A549 (cell line): Measurements from ENCODE around the gene SIRT1. TPM values are rescaled to one million over a fixed set of nuclear protein-coding genes. Genes with fewer than 3 reads are reported as not detected.

Experiments used
- ATAC-seq, 2 experiments: fragments of 200-7000 bp in 1 of 2; fragments of >200 bp in 1 of 2; cut with Nextera tagmentation in 1 of 2; cut with Tn5 transposase in 1 of 2; 3 replicates each; pipeline versions ENCODE4 v1.8.0 to v1.9.1; 2018 to 2020; ENCODE audit warnings: mild to moderate bottlenecking in 1 of 2, moderate library complexity in 1 of 2
- CTCF ChIA-PET: fragments of 300-600 bp; sonication (Branson Sonifier 250); formaldehyde crosslinking; extraction: SDS; loops from one replicate; lab custom pipeline; 2021; ENCODE audit warnings: antibody characterized with exemption, inconsistent platforms; lab: Yijun Ruan, JAX
- POLR2A ChIA-PET: fragments of 350-600 bp; formaldehyde crosslinking; extraction: SDS; loops from one replicate; lab custom pipeline; 2021; ENCODE audit warnings: antibody characterized with exemption, inconsistent platforms; lab: Yijun Ruan, JAX
- DNase-seq, 2 experiments: peaks; one replicate each; pipeline versions ENCODE4 v3.0.0 to v3.0.0-alpha.2; 2011 to 2016; ENCODE audit warnings: low read depth in 1 of 2, low spot score in 1 of 2
- FAIRE-seq: peaks from 2 replicates; lab custom pipeline; 2011; peaks lifted over from hg19 to GRCh38; lab: Jason Lieb, UNC
- H3K27ac ChIP-seq, 2 experiments: fragments of >200 bp; sonication (Bioruptor Twin); formaldehyde crosslinking; 3 replicates each; pipeline ENCODE4 v1.5.1; 2016 to 2017
- H3K4me1 ChIP-seq: fragments of >200 bp; sonication (Bioruptor Twin); formaldehyde crosslinking; 3 replicates; pipeline ENCODE4 v1.6.1; 2016
- H3K4me2 ChIP-seq: fragments of >200 bp; sonication (Bioruptor Twin); formaldehyde crosslinking; 3 replicates; pipeline ENCODE4 v1.6.1; 2016
- H3K4me3 ChIP-seq: fragments of >200 bp; sonication (Bioruptor Twin); formaldehyde crosslinking; 3 replicates; pipeline ENCODE4 v1.5.1; 2016
- H3K9me3 ChIP-seq: fragments of >200 bp; sonication (Bioruptor Twin); formaldehyde crosslinking; 3 replicates; pipeline ENCODE4 v1.6.1; 2016
- BHLHE40 ChIP-seq: IDR thresholded peaks from 2 replicates; pipeline ENCODE4 v1.6.1; 2012; ENCODE audit warnings: low read depth, low read length, inconsistent platforms
- CBX2 ChIP-seq: fragments of 200-600 bp; sonication (generic); IDR thresholded peaks from 2 replicates; pipeline ENCODE4 v1.6.1; 2016; ENCODE audit warnings: low read depth, mild to moderate bottlenecking, borderline replicate concordance
- ESRRA ChIP-seq: fragments of 150-350 bp; IDR thresholded peaks from 2 replicates; pipeline ENCODE4 v1.6.1; 2014; ENCODE audit warnings: mild to moderate bottlenecking, low read length, borderline replicate concordance
- FOSB ChIP-seq: fragments of 250-450 bp; sonication (Bioruptor Pico); IDR thresholded peaks from 2 replicates; pipeline ENCODE4 v1.5.0; 2020; ENCODE audit warnings: mild to moderate bottlenecking, moderate library complexity
- FOSL2 ChIP-seq, 2 experiments: fragments of 450-650 bp in 1 of 2; fragments of >200 bp in 1 of 2; sonication (Bioruptor Twin) in 1 of 2; formaldehyde crosslinking; IDR thresholded peaks; 2 replicates each; pipeline versions ENCODE4 v1.5.0 to v1.6.1; 2016 to 2020; ENCODE audit warnings: mild to moderate bottlenecking in 1 of 2, moderate library complexity in 1 of 2
- HDAC2 ChIP-seq: fragments of 200-600 bp; sonication (generic); IDR thresholded peaks from 2 replicates; pipeline ENCODE4 v1.6.1; 2016
- HOXA7 ChIP-seq: fragments of 250-450 bp; sonication (Bioruptor Pico); IDR thresholded peaks from 2 replicates; pipeline ENCODE4 v1.5.0; 2020; ENCODE audit warnings: mild to moderate bottlenecking, moderate library complexity
- HOXB5 ChIP-seq: fragments of 250-450 bp; sonication (Bioruptor Pico); IDR thresholded peaks from 2 replicates; pipeline ENCODE4 v1.5.0; 2020; ENCODE audit warnings: mild to moderate bottlenecking, moderate library complexity
- JUNB ChIP-seq: fragments of >200 bp; sonication (Bioruptor Twin); formaldehyde crosslinking; IDR thresholded peaks from 2 replicates; pipeline ENCODE4 v1.6.1; 2016
- MAFK ChIP-seq: fragments of 450-650 bp; IDR thresholded peaks from 2 replicates; pipeline ENCODE4 v1.6.1; 2014; ENCODE audit not compliant: partially characterized antibody
- MYC ChIP-seq: IDR thresholded peaks from 2 replicates; pipeline ENCODE4 v1.6.1; 2012; ENCODE audit warnings: mild to moderate bottlenecking, inconsistent platforms, low read length, improper control_type of control experiment, borderline replicate concordance
- NR3C1 ChIP-seq: fragments of >200 bp; sonication (Bioruptor Twin); formaldehyde crosslinking; IDR thresholded peaks from 3 replicates; pipeline ENCODE4 v1.6.1; 2017
- PHF8 ChIP-seq: fragments of 200-600 bp; sonication (generic); IDR thresholded peaks from 2 replicates; pipeline ENCODE4 v1.6.1; 2016; ENCODE audit warnings: low read depth, mild to moderate bottlenecking, antibody characterized with exemption, moderate library complexity, borderline replicate concordance
- POLR2AphosphoS2 ChIP-seq: conservative IDR thresholded peaks from 2 replicates; pipeline ENCODE4 v1.6.1; 2012; ENCODE audit warnings: low read length, improper control_type of control experiment, inconsistent platforms
- RARB ChIP-seq: fragments of 250-450 bp; sonication (Bioruptor Pico); IDR thresholded peaks from 2 replicates; pipeline ENCODE4 v1.8.0; 2021; ENCODE audit warnings: mild to moderate bottlenecking, moderate library complexity
- RFX5 ChIP-seq: fragments of 450-650 bp; IDR thresholded peaks from 2 replicates; pipeline ENCODE4 v1.7.1; 2014; ENCODE audit warnings: antibody characterized with exemption, mild to moderate bottlenecking, moderate library complexity
- ZFP36 ChIP-seq: fragments of 450-650 bp; IDR thresholded peaks from 2 replicates; pipeline ENCODE4 v1.6.1; 2014; ENCODE audit warnings: borderline replicate concordance; ENCODE audit not compliant: partially characterized antibody
- ZSCAN20 ChIP-seq: fragments of 250-450 bp; sonication (Bioruptor Pico); IDR thresholded peaks from 2 replicates; pipeline ENCODE4 v1.8.0; 2022; ENCODE audit warnings: mild to moderate bottlenecking, moderate library complexity
- WGBS: methylation state at CpG from one replicate; pipeline ENCODE4 v1.1.6; 2017; ENCODE audit errors: missing lambda C conversion rate; 5-methylcytosine and 5-hydroxymethylcytosine counted together
- polyA plus RNA-seq, 4 experiments: library from polyadenylated mRNA; depleted of rRNA in 3 of 4; stranded (reverse); fragments of >200 nt; fragmentation: RNase III in 1 of 4; extraction: RNeasy Plus Mini Kit Qiagen cat#74134 plus additional on column Dnase treatment in 1 of 4; gene quantifications; 2 replicates in 3 of 4; 3 replicates in 1 of 4; pipeline ENCODE4 v1.2.3, GENCODE V29; 2011 to 2017
- TF ChIP-seq, protein P1 (sequence below): fragments of 200-600 bp; sonication (generic); IDR thresholded peaks from 2 replicates; pipeline ENCODE4 v1.6.1; 2016; ENCODE audit warnings: antibody characterized with exemption, mild to moderate bottlenecking, moderate library complexity
- TF ChIP-seq, protein P2 (sequence below): IDR thresholded peaks from 2 replicates; pipeline ENCODE4 v1.6.1; 2012
- TF ChIP-seq, protein P3 (sequence below): fragments of 250-450 bp; sonication (Bioruptor Pico); IDR thresholded peaks from 2 replicates; pipeline ENCODE4 v1.5.0; 2021; ENCODE audit warnings: mild to moderate bottlenecking, moderate library complexity, borderline replicate concordance

SIRT1 gene
- polyA plus RNA-seq, 2 of the 4 experiments (the other 2 are of a cell fraction), result 16.2 to 34.8 TPM

DNA sequence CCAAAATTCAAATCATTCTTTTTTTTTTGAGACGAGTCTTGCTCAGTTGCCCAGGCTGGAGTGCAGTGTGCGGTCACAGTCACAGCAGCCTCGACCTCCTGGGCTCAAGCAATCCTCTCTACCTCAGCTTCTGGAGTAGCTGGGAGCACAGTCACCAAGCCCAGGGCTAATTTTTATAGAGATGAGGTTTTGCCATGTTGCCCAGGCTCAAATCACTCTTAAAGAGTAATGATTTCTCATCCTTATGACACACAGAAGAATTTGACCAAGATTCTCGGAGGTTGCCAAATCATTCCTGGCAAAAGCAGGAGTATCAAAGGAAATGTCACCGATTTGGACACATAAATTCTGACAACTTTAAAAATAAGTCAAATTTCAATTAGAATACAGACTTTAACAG lies 39.1 kb downstream of the SIRT1 start (continued):
- TF ChIP-seq HOXA7 (CRISPR knock-in tag), result no peak
- TF ChIP-seq, all 56 proteins: peak for 0

DNA sequence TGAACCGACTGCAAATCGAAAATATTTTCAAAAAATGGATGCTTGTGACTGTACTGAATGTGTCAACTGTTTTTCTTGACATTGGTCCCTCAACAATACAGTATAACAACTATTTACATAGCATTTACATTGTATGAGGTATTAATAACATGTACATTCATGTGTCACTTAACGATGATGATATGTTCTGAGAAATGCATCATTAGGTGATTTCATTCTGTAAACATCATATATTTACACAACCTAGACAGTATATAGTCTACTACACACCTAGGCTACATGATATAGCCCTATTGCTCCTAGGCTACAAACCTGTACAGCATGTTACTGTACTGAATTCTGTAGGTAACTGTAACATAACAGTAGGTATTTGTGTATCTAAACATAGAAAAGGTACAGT lies 39.7 kb downstream of the SIRT1 start:
- TF ChIP-seq ESRRA (no peak), NR3C1 (no peak), MAFK (no peak), HDAC2 (no peak), HOXA7 (CRISPR knock-in tag) (no peak), RFX5 (no peak), MYC (no peak), BHLHE40 (no peak), ZFP36 (no peak), HOXB5 (CRISPR knock-in tag) (no peak)
- TF ChIP-seq, protein P1, sequence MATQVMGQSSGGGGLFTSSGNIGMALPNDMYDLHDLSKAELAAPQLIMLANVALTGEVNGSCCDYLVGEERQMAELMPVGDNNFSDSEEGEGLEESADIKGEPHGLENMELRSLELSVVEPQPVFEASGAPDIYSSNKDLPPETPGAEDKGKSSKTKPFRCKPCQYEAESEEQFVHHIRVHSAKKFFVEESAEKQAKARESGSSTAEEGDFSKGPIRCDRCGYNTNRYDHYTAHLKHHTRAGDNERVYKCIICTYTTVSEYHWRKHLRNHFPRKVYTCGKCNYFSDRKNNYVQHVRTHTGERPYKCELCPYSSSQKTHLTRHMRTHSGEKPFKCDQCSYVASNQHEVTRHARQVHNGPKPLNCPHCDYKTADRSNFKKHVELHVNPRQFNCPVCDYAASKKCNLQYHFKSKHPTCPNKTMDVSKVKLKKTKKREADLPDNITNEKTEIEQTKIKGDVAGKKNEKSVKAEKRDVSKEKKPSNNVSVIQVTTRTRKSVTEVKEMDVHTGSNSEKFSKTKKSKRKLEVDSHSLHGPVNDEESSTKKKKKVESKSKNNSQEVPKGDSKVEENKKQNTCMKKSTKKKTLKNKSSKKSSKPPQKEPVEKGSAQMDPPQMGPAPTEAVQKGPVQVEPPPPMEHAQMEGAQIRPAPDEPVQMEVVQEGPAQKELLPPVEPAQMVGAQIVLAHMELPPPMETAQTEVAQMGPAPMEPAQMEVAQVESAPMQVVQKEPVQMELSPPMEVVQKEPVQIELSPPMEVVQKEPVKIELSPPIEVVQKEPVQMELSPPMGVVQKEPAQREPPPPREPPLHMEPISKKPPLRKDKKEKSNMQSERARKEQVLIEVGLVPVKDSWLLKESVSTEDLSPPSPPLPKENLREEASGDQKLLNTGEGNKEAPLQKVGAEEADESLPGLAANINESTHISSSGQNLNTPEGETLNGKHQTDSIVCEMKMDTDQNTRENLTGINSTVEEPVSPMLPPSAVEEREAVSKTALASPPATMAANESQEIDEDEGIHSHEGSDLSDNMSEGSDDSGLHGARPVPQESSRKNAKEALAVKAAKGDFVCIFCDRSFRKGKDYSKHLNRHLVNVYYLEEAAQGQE, result no peak
- TF ChIP-seq, protein P2, sequence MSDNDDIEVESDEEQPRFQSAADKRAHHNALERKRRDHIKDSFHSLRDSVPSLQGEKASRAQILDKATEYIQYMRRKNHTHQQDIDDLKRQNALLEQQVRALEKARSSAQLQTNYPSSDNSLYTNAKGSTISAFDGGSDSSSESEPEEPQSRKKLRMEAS, result no peak
- TF ChIP-seq, protein P3, sequence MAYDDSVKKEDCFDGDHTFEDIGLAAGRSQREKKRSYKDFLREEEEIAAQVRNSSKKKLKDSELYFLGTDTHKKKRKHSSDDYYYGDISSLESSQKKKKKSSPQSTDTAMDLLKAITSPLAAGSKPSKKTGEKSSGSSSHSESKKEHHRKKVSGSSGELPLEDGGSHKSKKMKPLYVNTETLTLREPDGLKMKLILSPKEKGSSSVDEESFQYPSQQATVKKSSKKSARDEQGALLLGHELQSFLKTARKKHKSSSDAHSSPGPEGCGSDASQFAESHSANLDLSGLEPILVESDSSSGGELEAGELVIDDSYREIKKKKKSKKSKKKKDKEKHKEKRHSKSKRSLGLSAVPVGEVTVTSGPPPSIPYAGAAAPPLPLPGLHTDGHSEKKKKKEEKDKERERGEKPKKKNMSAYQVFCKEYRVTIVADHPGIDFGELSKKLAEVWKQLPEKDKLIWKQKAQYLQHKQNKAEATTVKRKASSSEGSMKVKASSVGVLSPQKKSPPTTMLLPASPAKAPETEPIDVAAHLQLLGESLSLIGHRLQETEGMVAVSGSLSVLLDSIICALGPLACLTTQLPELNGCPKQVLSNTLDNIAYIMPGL (CRISPR knock-in tag), result no peak
- Histone ChIP-seq H3K4me1 (no peaks in the 10 kb centered on the region), H3K9me3 (no peaks in the 10 kb centered on the region), H3K27ac (no peak overlapping the region), H3K4me3 (no peak overlapping the region), H3K4me2 (no peak overlapping the region)
- peak; percentile 54 for FAIRE-seq
- CTCF ChIA-PET, result no interaction called here
- WGBS, result 82% methylated on average over 3 of the region's 3 CpGs
- no peak for DNase-seq
- no peak for ATAC-seq
- POLR2A ChIA-PET, result no interaction called here

DNA sequence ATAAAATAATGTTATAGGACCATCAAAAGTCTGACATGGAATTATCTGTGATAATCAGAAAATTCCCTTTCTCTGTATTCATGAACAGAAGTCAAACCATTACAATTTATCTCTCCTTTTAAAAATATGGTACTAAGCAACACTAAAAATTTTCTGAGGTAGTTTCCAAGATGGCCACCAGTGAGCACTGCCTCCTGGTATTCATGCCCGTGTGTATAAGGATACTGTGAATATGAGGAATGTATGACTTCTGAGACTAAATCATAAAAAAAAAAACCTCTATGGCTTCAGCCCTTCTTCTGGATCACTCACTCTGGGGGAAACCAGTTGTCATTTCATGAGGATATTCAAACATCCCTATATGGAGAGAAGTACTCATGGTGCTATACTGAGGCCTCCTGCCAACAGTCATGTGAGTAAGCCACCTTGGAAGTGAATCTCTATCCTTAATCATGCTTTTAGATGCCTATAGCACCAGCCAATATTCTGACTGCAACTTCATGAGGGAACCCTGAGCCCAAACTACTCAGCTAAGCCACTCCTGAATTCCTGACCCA lies 41.1 kb downstream of the SIRT1 start:
- no peak overlapping the region for H3K4me3 ChIP-seq
- ChIA-PET POLR2A (no interaction called here), CTCF (interaction anchor here (1.1 to 1.7 kb wide), 2 partner anchors 16 to 70 kb away, joined by 3 to 4 read pairs; no protein-coding TSS in a partner anchor)
- DNase-seq (no peak), FAIRE-seq (peak; percentile 59), ATAC-seq (peak; percentile 30 to 52; a peak in 3 of 6 replicates)
- H3K9me3 ChIP-seq, result no peaks in the 10 kb centered on the region
- H3K4me1 ChIP-seq, result no peaks in the 10 kb centered on the region
- TF ChIP-seq ZFP36 (no peak), PHF8 (no peak), JUNB (no peak), FOSB (no peak), RARB (CRISPR knock-in tag) (no peak), POLR2AphosphoS2 (no peak), FOSL2 (IDR thresholded peaks at IDR 0.05) (no peak), FOSL2 (CRISPR knock-in tag; IDR thresholded peaks at IDR 0.05) (no peak), CBX2 (no peak), ZSCAN20 (CRISPR knock-in tag) (no peak), HOXA7 (CRISPR knock-in tag) (no peak), MAFK (no peak)
- TF ChIP-seq, protein P1, result no peak
- H3K27ac ChIP-seq, result no peak overlapping the region
- no peak overlapping the region for H3K4me2 ChIP-seq
- WGBS, result 76% methylated on average over 1 of the region's 1 CpG
